HepG2 (cell line): ENCODE measurements around the gene ADPRHL1.

ENCODE experiments used
- POLR2AphosphoS5 ChIP-seq: IDR thresholded peaks from 2 replicates; pipeline ENCODE4 v1.6.1; 2012; ENCODE audit warnings: low read depth, low read length
- ZBTB34 ChIP-seq: sonication (generic); formaldehyde crosslinking; IDR thresholded peaks from 2 replicates; pipeline ENCODE4 v1.8.0; 2022; ENCODE audit warnings: mild to moderate bottlenecking, missing genetic modification reagents
- ZNF276 ChIP-seq: sonication (generic); formaldehyde crosslinking; IDR thresholded peaks from 2 replicates; pipeline ENCODE4 v1.4.0; 2020; ENCODE audit warnings: mild to moderate bottlenecking, low read depth, missing genetic modification reagents
- ZSCAN30 ChIP-seq: sonication (generic); formaldehyde crosslinking; IDR thresholded peaks from 2 replicates; pipeline ENCODE4 v1.5.0; 2020; ENCODE audit warnings: mild to moderate bottlenecking, missing genetic modification reagents

- TF ChIP-seq ZSCAN30 (no peak), POLR2AphosphoS5 (no peak), ZNF276 (CRISPR knock-in tag) (no peak), ZBTB34 (CRISPR knock-in tag) (no peak)
Measured at GRCh38 chr13:113428871-113429607, 24.2 kb downstream of the ADPRHL1 start.
